Placental pericyte (primary cell): Measurements from ENCODE around the gene TNRC6C. TPM values are rescaled to one million over a fixed set of nuclear protein-coding genes. Genes with fewer than 3 reads are reported as not detected.

Experiments
- small RNA-seq: library from RNA; depleted of rRNA; stranded (forward); fragments of <200 nt; gene quantifications from one replicate; pipeline ENCODE3, GENCODE V24; 2012; ENCODE audit warnings: low replicate concordance
- total RNA-seq: library from RNA; depleted of rRNA; stranded (reverse); fragments of >200 nt; gene quantifications from 2 replicates; pipeline ENCODE4 v1.2.3, GENCODE V29; 2012

TNRC6C gene, protein sequence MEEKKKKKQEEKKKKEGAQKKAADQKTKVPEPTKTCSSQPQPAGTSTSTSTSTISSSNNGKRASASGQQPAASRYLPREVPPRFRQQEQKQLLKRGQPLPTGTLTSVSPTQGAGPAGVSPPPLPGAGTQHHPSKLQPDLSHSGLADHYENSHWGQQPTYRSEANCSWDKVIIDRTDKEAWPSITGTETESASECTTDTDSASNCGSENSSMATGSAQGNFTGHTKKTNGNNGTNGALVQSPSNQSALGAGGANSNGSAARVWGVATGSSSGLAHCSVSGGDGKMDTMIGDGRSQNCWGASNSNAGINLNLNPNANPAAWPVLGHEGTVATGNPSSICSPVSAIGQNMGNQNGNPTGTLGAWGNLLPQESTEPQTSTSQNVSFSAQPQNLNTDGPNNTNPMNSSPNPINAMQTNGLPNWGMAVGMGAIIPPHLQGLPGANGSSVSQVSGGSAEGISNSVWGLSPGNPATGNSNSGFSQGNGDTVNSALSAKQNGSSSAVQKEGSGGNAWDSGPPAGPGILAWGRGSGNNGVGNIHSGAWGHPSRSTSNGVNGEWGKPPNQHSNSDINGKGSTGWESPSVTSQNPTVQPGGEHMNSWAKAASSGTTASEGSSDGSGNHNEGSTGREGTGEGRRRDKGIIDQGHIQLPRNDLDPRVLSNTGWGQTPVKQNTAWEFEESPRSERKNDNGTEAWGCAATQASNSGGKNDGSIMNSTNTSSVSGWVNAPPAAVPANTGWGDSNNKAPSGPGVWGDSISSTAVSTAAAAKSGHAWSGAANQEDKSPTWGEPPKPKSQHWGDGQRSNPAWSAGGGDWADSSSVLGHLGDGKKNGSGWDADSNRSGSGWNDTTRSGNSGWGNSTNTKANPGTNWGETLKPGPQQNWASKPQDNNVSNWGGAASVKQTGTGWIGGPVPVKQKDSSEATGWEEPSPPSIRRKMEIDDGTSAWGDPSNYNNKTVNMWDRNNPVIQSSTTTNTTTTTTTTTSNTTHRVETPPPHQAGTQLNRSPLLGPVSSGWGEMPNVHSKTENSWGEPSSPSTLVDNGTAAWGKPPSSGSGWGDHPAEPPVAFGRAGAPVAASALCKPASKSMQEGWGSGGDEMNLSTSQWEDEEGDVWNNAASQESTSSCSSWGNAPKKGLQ (N-terminal part only)
- 5.5 and 8.9 TPM in 2 replicates for total RNA-seq

DNA sequence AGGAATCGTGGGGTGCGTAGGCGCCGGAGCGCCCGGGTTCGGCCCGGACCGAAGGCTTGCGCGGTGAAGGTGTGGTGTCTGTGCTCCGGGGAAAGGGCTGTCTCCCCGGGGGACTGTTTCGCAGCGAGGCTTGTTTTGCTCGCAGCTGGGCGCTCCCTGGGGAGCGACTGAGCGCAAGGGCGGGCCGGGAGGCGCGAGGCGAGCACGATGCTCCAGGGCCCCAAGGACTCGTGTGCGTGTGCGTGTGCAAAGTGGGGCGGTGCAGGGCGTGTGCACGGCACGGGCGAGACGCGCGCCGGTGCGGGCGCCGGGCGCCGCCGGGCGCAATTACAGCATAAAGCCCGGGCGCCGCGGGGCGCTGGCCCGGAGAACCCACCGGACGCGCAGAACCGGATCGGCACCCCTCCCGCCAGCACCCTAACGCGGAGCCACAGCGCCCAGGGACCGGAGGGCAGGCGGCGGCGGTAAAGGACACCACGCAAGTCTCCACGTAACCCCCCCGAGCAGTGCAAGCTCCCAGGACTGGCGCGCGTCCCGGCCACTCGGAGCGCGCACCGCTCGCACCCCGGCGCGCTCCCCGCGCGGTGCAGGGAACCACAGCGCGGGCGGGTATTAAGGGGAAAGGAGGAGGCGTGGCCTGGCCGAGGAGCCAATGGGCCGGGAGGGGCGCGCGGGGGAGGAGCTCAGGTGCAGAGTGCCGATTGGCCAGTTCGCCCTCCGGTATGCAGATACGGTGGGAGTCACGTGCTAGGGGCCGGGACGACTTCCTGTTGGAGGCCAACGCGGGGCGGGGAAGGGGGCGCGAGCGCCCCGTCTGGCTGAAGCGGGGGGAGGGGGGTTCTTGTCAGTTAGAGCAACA lies at the start of gene TNRC6C:
TSS of gene TNRC6C (plus strand) at position 847 of the 859 bp plus-strand sequence. CDS start 45,504 bp downstream, outside the sequence.

GRCh38 chr17:78128551-78129350 lies 170.2 kb downstream of the TNRC6C start, which contains the start of gene TMC6:
Gene TMC6, minus strand, starts transcription at chr17:78128755. Its CDS starts 1,923 bp downstream, at chr17:78126832.

GRCh38 chr17:78130437-78131101 lies 172.1 kb downstream of the TNRC6C start, which contains the start of gene TMC8:
Gene TMC8, plus strand, starts transcription at chr17:78130771. Its CDS starts 818 bp downstream, at chr17:78131589.

Small RNAs within 50 kb of the gene (small RNA-seq; reads per million reads assigned to genes)
- gene RNU1-80P (0.94 reads per million, percentile 42 among the genes with 10 or more reads in this experiment), gene RNU6-625P (not detected)

Other genes with a start within 250 kb of the TNRC6C start
- 7.3 and 14.2 TPM in 2 replicates for gene TMC6, start 170.1 kb downstream of the TNRC6C start, total RNA-seq
- not detected in 2 replicates for gene TMC8, start 172.1 kb downstream of the TNRC6C start, total RNA-seq
- not detected in 2 replicates for gene C17orf99, start 187.7 kb downstream of the TNRC6C start, total RNA-seq
- 14.0 and 50.1 TPM in 2 replicates for gene SYNGR2, start 209.9 kb downstream of the TNRC6C start, total RNA-seq
- 14.7 and 156 TPM in 2 replicates for gene TK1, start 228.3 kb downstream of the TNRC6C start, total RNA-seq
- 20.5 and 29.1 TPM in 2 replicates for gene AFMID, start 228.7 kb downstream of the TNRC6C start, total RNA-seq